ENCODE results near the gene RPUSD3.

Gene RPUSD3

DNA sequence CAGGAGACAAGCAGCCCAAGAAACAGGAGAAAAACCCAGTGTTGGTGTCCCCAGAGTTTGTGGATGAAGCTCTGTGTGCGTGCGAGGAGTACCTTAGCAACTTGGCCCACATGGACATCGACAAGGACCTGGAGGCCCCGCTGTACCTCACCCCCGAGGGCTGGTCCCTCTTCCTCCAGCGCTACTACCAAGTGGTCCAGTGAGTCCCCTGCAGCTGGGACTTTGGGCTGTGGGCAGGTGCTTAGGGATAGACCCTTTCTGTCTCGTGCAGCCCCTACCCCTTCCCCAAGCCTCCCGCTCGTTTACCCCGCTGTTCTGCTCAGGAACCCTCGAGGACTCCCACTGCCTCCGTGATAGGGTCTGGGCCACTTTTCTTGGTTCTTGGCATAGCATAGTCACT lies 23.3 kb downstream of the RPUSD3 start:
- H3K4me3 ChIP-seq (ENCODE audit: low read depth, low read length, poor library complexity, severe bottlenecking) = no peak overlapping the region
- H3K9ac ChIP-seq (ENCODE audit: low read length) = no peak overlapping the region
- no peak overlapping the region for H2AFZ ChIP-seq (ENCODE audit: low read length)
- no peaks in the 10 kb centered on the region for H3K27me3 ChIP-seq (ENCODE audit: insufficient read depth, low read length)
- no peaks in the 10 kb centered on the region for H3K36me3 ChIP-seq (ENCODE audit: insufficient read depth, low read length)
- TF ChIP-seq EZH2 (IDR thresholded peaks at IDR 0.05; ENCODE audit: borderline replicate concordance, low read length) (no peak), CTCF (IDR thresholded peaks at IDR 0.05; ENCODE audit: low read length) (no peak)
- H4K20me1 ChIP-seq (ENCODE audit: insufficient read depth, low read length) = no peaks in the 10 kb centered on the region
- H3K9me3 ChIP-seq (ENCODE audit: low read length) = no peaks in the 10 kb centered on the region
- H3K4me2 ChIP-seq (ENCODE audit: low read length) = no peak overlapping the region
- H3K79me2 ChIP-seq (ENCODE audit: insufficient read depth, low read length) = no peaks in the 10 kb centered on the region
- no peaks in the 10 kb centered on the region for H3K9me2 ChIP-seq (ENCODE audit: low read depth, low read length)
- H3K4me1 ChIP-seq (ENCODE audit: insufficient read depth, low read length, severe bottlenecking) = no peaks in the 10 kb centered on the region
- no peaks in the 10 kb centered on the region for H3F3A ChIP-seq (ENCODE audit: insufficient read depth, low read length)
- H3K27ac ChIP-seq (ENCODE audit: low read depth, low read length, poor library complexity, severe bottlenecking) = no peak overlapping the region

GRCh38 chr3:9818666-9819335 lies 25.0 kb downstream of the RPUSD3 start:
- Histone ChIP-seq H3K9me2 (ENCODE audit: low read depth, low read length) (no peaks in the 10 kb centered on the region), H2AFZ (ENCODE audit: low read length) (no peak overlapping the region), H4K20me1 (ENCODE audit: insufficient read depth, low read length) (no peaks in the 10 kb centered on the region), H3K27ac (ENCODE audit: low read depth, low read length, poor library complexity, severe bottlenecking) (no peak overlapping the region), H3K27me3 (ENCODE audit: insufficient read depth, low read length) (no peaks in the 10 kb centered on the region), H3K4me2 (ENCODE audit: low read length) (no peak overlapping the region), H3K36me3 (ENCODE audit: insufficient read depth, low read length) (no peaks in the 10 kb centered on the region), H3K9me3 (ENCODE audit: low read length) (no peaks in the 10 kb centered on the region), H3K79me2 (ENCODE audit: insufficient read depth, low read length) (no peaks in the 10 kb centered on the region), H3K4me3 (ENCODE audit: low read depth, low read length, poor library complexity, severe bottlenecking) (no peak overlapping the region), H3F3A (ENCODE audit: insufficient read depth, low read length) (no peaks in the 10 kb centered on the region), H3K4me1 (ENCODE audit: insufficient read depth, low read length, severe bottlenecking) (no peaks in the 10 kb centered on the region), H3K9ac (ENCODE audit: low read length) (no peak overlapping the region)
- TF ChIP-seq EZH2 (IDR thresholded peaks at IDR 0.05; ENCODE audit: borderline replicate concordance, low read length) (no peak), CTCF (IDR thresholded peaks at IDR 0.05; ENCODE audit: low read length) (no peak)

GRCh38 chr3:9817436-9817835 lies 26.4 kb downstream of the RPUSD3 start:
- Histone ChIP-seq H3K9ac (ENCODE audit: low read length) (no peak overlapping the region), H3K4me3 (ENCODE audit: low read depth, low read length, poor library complexity, severe bottlenecking) (no peak overlapping the region), H3K9me2 (ENCODE audit: low read depth, low read length) (no peaks in the 10 kb centered on the region), H3K9me3 (ENCODE audit: low read length) (no peaks in the 10 kb centered on the region), H3K4me2 (ENCODE audit: low read length) (no peak overlapping the region), H4K20me1 (ENCODE audit: insufficient read depth, low read length) (no peaks in the 10 kb centered on the region), H3K79me2 (ENCODE audit: insufficient read depth, low read length) (no peaks in the 10 kb centered on the region), H2AFZ (ENCODE audit: low read length) (no peak overlapping the region), H3K27ac (ENCODE audit: low read depth, low read length, poor library complexity, severe bottlenecking) (no peak overlapping the region), H3K27me3 (ENCODE audit: insufficient read depth, low read length) (no peaks in the 10 kb centered on the region), H3K4me1 (ENCODE audit: insufficient read depth, low read length, severe bottlenecking) (no peaks in the 10 kb centered on the region), H3F3A (ENCODE audit: insufficient read depth, low read length) (no peaks in the 10 kb centered on the region), H3K36me3 (ENCODE audit: insufficient read depth, low read length) (peaks cover 7% of the 10 kb centered on the region; the same call in 1 of the 2 replicates)
- TF ChIP-seq CTCF (IDR thresholded peaks at IDR 0.05; ENCODE audit: low read length) = no peak
- no peak for TF ChIP-seq EZH2 (IDR thresholded peaks at IDR 0.05; ENCODE audit: borderline replicate concordance, low read length)
